IMR-90 (cell line): ENCODE measurements around the gene PANK2. TPM values are rescaled to one million over a fixed set of nuclear protein-coding genes. Genes with fewer than 3 reads are reported as not detected.

ENCODE experiments used
- ATAC-seq: fragments of 200-7000 bp; cut with Tn5 transposase; 2 replicates; pipeline ENCODE4 v1.9.1; 2020; ENCODE audit warnings: low read depth, mild to moderate bottlenecking, moderate library complexity
- BruUV-seq: library from RNA; stranded (reverse); fragments of 400-500 nt; replicated peaks from 2 replicates; lab custom pipeline; 2021; lab: Mats Ljungman, UMichigan
- CTCF ChIA-PET: fragments of 300-600 bp; formaldehyde crosslinking; extraction: SDS; loops from one replicate; lab custom pipeline; 2021; ENCODE audit warnings: antibody characterized with exemption; lab: Yijun Ruan, JAX
- POLR2A ChIA-PET: fragments of 300-600 bp; sonication (Branson Sonifier 250); formaldehyde crosslinking; loops from one replicate; lab custom pipeline; 2022; ENCODE audit warnings: antibody characterized with exemption; ENCODE audit not compliant: unreplicated experiment; lab: Charles Lee
- DNase-seq: peaks from one replicate; pipeline ENCODE4 v3.0.0; 2013
- H2AFZ ChIP-seq: replicated peaks from 2 replicates; pipeline ENCODE3; 2013; ENCODE audit warnings: low read length, mild to moderate bottlenecking; ENCODE audit not compliant: poor library complexity
- H2AK5ac ChIP-seq: 2 replicates; pipeline ENCODE4 v1.6.1; 2013; ENCODE audit warnings: low read depth, low read length, inconsistent platforms
- H2AK9ac ChIP-seq: replicated peaks from 2 replicates; pipeline ENCODE3; 2013; ENCODE audit warnings: mild to moderate bottlenecking, low read depth, low read length, moderate library complexity; ENCODE audit not compliant: poor library complexity
- H2BK120ac ChIP-seq: 2 replicates; pipeline ENCODE4 v1.6.1; 2013; ENCODE audit warnings: low read depth, low read length, inconsistent platforms
- H2BK15ac ChIP-seq: 3 replicates; pipeline ENCODE4 v1.6.1; 2013; ENCODE audit warnings: low read depth, low read length, inconsistent platforms
- H2BK20ac ChIP-seq: 2 replicates; pipeline ENCODE4 v1.6.1; 2013; ENCODE audit warnings: low read depth, mild to moderate bottlenecking, inconsistent platforms, low read length, moderate library complexity
- H2BK5ac ChIP-seq: 2 replicates; pipeline ENCODE4 v1.6.1; 2013; ENCODE audit warnings: mild to moderate bottlenecking, low read depth, low read length, inconsistent platforms; ENCODE audit not compliant: poor library complexity, severe bottlenecking
- H3K14ac ChIP-seq: replicated peaks from 2 replicates; pipeline ENCODE4 v1.6.1; 2013; ENCODE audit warnings: low read depth, low read length, inconsistent platforms
- H3K18ac ChIP-seq: 2 replicates; pipeline ENCODE4 v1.6.1; 2013; ENCODE audit warnings: low read depth, low read length, control low read depth
- H3K23ac ChIP-seq: 2 replicates; pipeline ENCODE4 v1.6.1; 2013; ENCODE audit warnings: low read depth, low read length, inconsistent platforms
- H3K27ac ChIP-seq: 2 replicates; pipeline ENCODE4 v1.5.1; 2013; ENCODE audit warnings: mild to moderate bottlenecking, control low read depth, low read length; ENCODE audit not compliant: insufficient read depth
- H3K27me3 ChIP-seq: 2 replicates; pipeline ENCODE4 v1.6.1; 2013; ENCODE audit warnings: low read length; ENCODE audit not compliant: control insufficient read depth, insufficient read depth
- H3K36me3 ChIP-seq: 2 replicates; pipeline ENCODE4 v1.6.1; 2013; ENCODE audit warnings: low read length, mixed read lengths; ENCODE audit not compliant: control insufficient read depth, insufficient read depth
- H3K4ac ChIP-seq: 2 replicates; pipeline ENCODE4 v1.6.1; 2013; ENCODE audit warnings: low read depth, low read length, inconsistent platforms
- H3K4me1 ChIP-seq: 2 replicates; pipeline ENCODE4 v1.6.1; 2013; ENCODE audit warnings: low read length, mixed read lengths; ENCODE audit not compliant: control insufficient read depth, insufficient read depth
- H3K4me2 ChIP-seq: 2 replicates; pipeline ENCODE4 v1.6.1; 2013; ENCODE audit warnings: low read depth, mild to moderate bottlenecking, control low read depth, low read length, moderate library complexity
- H3K4me3 ChIP-seq: 2 replicates; pipeline ENCODE4 v1.5.1; 2013; ENCODE audit warnings: low read depth, mild to moderate bottlenecking, control low read depth, low read length, moderate library complexity; ENCODE audit not compliant: insufficient read depth
- H3K56ac ChIP-seq: 2 replicates; pipeline ENCODE4 v1.6.1; 2013; ENCODE audit warnings: low read length, inconsistent platforms; ENCODE audit not compliant: insufficient read depth; ENCODE audit errors: extremely low read depth
- H3K79me1 ChIP-seq, 2 experiments: 2 replicates each; pipeline ENCODE4 v1.6.1; 2013; ENCODE audit warnings: low read length in 2 of 2, inconsistent platforms in 1 of 2, low read depth in 1 of 2
- H3K9ac ChIP-seq: 2 replicates; pipeline ENCODE4 v1.6.1; 2013; ENCODE audit warnings: low read depth, low read length, control low read depth
- H3K9me1 ChIP-seq: 2 replicates; pipeline ENCODE4 v1.6.1; 2013; ENCODE audit warnings: low read length, inconsistent platforms; ENCODE audit not compliant: insufficient read depth
- H3K9me3 ChIP-seq: 2 replicates; pipeline ENCODE4 v1.6.1; 2013; ENCODE audit warnings: low read length; ENCODE audit not compliant: control insufficient read depth, insufficient read depth
- H4K20me1 ChIP-seq: 2 replicates; pipeline ENCODE4 v1.6.1; 2013; ENCODE audit warnings: low read length, inconsistent platforms; ENCODE audit not compliant: insufficient read depth
- H4K5ac ChIP-seq: 2 replicates; pipeline ENCODE4 v1.6.1; 2013; ENCODE audit warnings: mild to moderate bottlenecking, low read depth, low read length, control low read depth
- H4K8ac ChIP-seq, 2 experiments: 2 replicates each; pipeline ENCODE4 v1.6.1; 2013; ENCODE audit warnings: low read depth in 2 of 2, low read length in 2 of 2, control low read depth in 1 of 2, inconsistent platforms in 1 of 2
- H4K91ac ChIP-seq: 2 replicates; pipeline ENCODE4 v1.6.1; 2013; ENCODE audit warnings: low read depth, low read length, inconsistent platforms; ENCODE audit not compliant: insufficient read depth
- CEBPB ChIP-seq: IDR thresholded peaks from 2 replicates; pipeline ENCODE4 v1.6.1; 2012; ENCODE audit warnings: low read depth, low read length, improper control_type of control experiment
- MXI1 ChIP-seq: IDR thresholded peaks from 2 replicates; pipeline ENCODE4 v1.6.1; 2012; ENCODE audit warnings: low read depth, mild to moderate bottlenecking, low read length, moderate library complexity, borderline replicate concordance
- NFE2L2 ChIP-seq: fragments of 150-350 bp; IDR thresholded peaks from 2 replicates; pipeline ENCODE4 v1.6.1; 2016; ENCODE audit warnings: low read depth, mild to moderate bottlenecking, low read length
- USF2 ChIP-seq: fragments of 150-350 bp; IDR thresholded peaks from 2 replicates; pipeline ENCODE4 v1.6.1; 2017; ENCODE audit warnings: mild to moderate bottlenecking, antibody characterized with exemption, low read length, low read depth
- WGBS, 2 experiments: methylation state at CpG; one replicate each; pipeline versions ENCODE4 v1.1.5 to v1.1.7; 2013; ENCODE audit warnings: missing lambda C conversion rate in 2 of 2; ENCODE audit not compliant: insufficient read length in 1 of 2; ENCODE audit errors: extremely low coverage in 2 of 2; 5-methylcytosine and 5-hydroxymethylcytosine counted together
- dilution Hi-C: fragments of 300-500 bp; cut with HindIII; formaldehyde crosslinking; loops from one replicate; pipeline ENCODE4 v1.14.3; 2018; ENCODE audit warnings: low sequenced_read_pairs; ENCODE audit not compliant: unreplicated experiment
- in situ Hi-C: fragments of 300-500 bp; cut with MboI; formaldehyde crosslinking; loops from 3 replicates; pipeline ENCODE4 v1.14.3; 2019; ENCODE audit warnings: low sequenced_read_pairs, inconsistent platforms, mixed read lengths
- intact Hi-C: fragments of 100-400 bp; cut with micrococcal nuclease; formaldehyde crosslinking; loops from 2 replicates; pipeline ENCODE4 v1.10.0; 2022
- polyA plus RNA-seq, 3 experiments: library from polyadenylated mRNA; depleted of rRNA; stranded (reverse); fragments of >200 nt; gene quantifications; 2 replicates each; pipeline ENCODE4 v1.2.3, GENCODE V29; 2012; ENCODE audit warnings: low replicate concordance in 1 of 3
- total RNA-seq: library from RNA; depleted of rRNA; stranded (reverse); fragments of >200 nt; gene quantifications from 2 replicates; pipeline ENCODE4 v1.2.3, GENCODE V29; 2012

The PANK2 gene
- total and polyA plus RNA-seq, 2 of the 4 experiments (the other 2 are of a cell fraction), result 17.7 to 28.1 TPM

- Histone ChIP-seq H2BK20ac (no peak overlapping the region), H4K5ac (no peak overlapping the region), H3K79me1 (peaks cover 4 to 88% of the 10 kb centered on the region in 2 experiments; a peak in 3 of 4 replicates), H3K4ac (no peak overlapping the region), H2AK9ac (peak overlapping the region; percentile 3), H3K4me1 (peaks cover 25% of the 10 kb centered on the region), H2BK120ac (no peak overlapping the region), H2AK5ac (peak overlapping the region; percentile 44; the same call in 1 of the 2 replicates), H4K8ac (peak overlapping the region in 1 of 2 experiments; percentile 33; a peak in 1 of 4 replicates), H3K9me3 (no peaks in the 10 kb centered on the region), H3K27me3 (no peaks in the 10 kb centered on the region), H3K14ac (no peak overlapping the region), H2BK5ac (no peak overlapping the region), H3K9ac (no peak overlapping the region), H2BK15ac (no peak overlapping the region), H2AFZ (no peak overlapping the region), H4K91ac (no peak overlapping the region), H3K9me1 (peaks cover 53% of the 10 kb centered on the region), H4K20me1 (peaks cover 31% of the 10 kb centered on the region), H3K27ac (no peak overlapping the region), H3K18ac (no peak overlapping the region), H3K36me3 (peaks cover 38% of the 10 kb centered on the region), H3K4me2 (no peak overlapping the region), H3K23ac (no peak overlapping the region), H3K4me3 (no peak overlapping the region), H3K56ac (no peak overlapping the region)
- in situ Hi-C loops, result no loop called here
- intact Hi-C loops, result loop anchor here (5.0 kb wide), 2 partner anchors 82 to 157 kb away; no protein-coding TSS in a partner anchor
- no TSS peak for BruUV-seq
- no peak for DNase-seq
- 86% methylated on average over 3 of the region's 6 CpGs; no CpG with 5 or more reads in 1 of the 2 experiments for WGBS, 2 experiments
- CTCF ChIA-PET, result interaction anchor here (0.6 to 1.6 kb wide), 2 partner anchors 89 to 142 kb away, joined by 6 to 7 read pairs; no protein-coding TSS in a partner anchor
- TF ChIP-seq USF2, result no peak
- no peak for TF ChIP-seq MXI1
- no peak for TF ChIP-seq NFE2L2
- TF ChIP-seq CEBPB, result no peak
- POLR2A ChIA-PET, result no interaction called here
- dilution Hi-C loops, result no loop called here
- ATAC-seq, result no peak
Observed at GRCh38 chr20:3930265-3931206, 41.3 kb downstream of the PANK2 start.
